HepG2 (cell line): ENCODE data around the gene ZNF628.

Source experiments
- ARID2 ChIP-seq: sonication (generic); formaldehyde crosslinking; IDR thresholded peaks from 2 replicates; pipeline ENCODE4 v1.8.1; 2022; ENCODE audit warnings: mild to moderate bottlenecking, missing genetic modification reagents, borderline replicate concordance
- HNRNPH1 ChIP-seq: fragments of 200-400 bp; formaldehyde crosslinking; optimal IDR thresholded peaks from 2 replicates; pipeline ENCODE3; 2017; ENCODE audit warnings: mild to moderate bottlenecking, low read depth, low read length
- JUNB ChIP-seq: sonication (generic); formaldehyde crosslinking; IDR thresholded peaks from 2 replicates; pipeline ENCODE4 v1.8.0; 2022; ENCODE audit warnings: missing genetic modification reagents, mild to moderate bottlenecking, borderline replicate concordance
- KDM1A ChIP-seq: IDR thresholded peaks from 2 replicates; pipeline ENCODE4 v1.6.1; 2016; ENCODE audit warnings: missing compliant biosample characterization
- KLF12 ChIP-seq: sonication (generic); formaldehyde crosslinking; IDR thresholded peaks from 2 replicates; pipeline ENCODE4 v1.4.0; 2020; ENCODE audit warnings: missing genetic modification reagents, borderline replicate concordance
- POLR2A ChIP-seq, 2 experiments: IDR thresholded peaks; 2 replicates each; pipeline ENCODE4 v1.6.1; 2011; ENCODE audit warnings: low read depth in 2 of 2, low read length in 2 of 2, mild to moderate bottlenecking in 1 of 2, moderate library complexity in 1 of 2; ENCODE audit not compliant: insufficient read depth in 1 of 2
- REST ChIP-seq, 2 experiments: IDR thresholded peaks; 2 replicates each; pipeline ENCODE4 v1.6.1; 2011 to 2012; ENCODE audit warnings: low read length in 2 of 2, borderline replicate concordance in 1 of 2, low read depth in 1 of 2, mild to moderate bottlenecking in 1 of 2, moderate library complexity in 1 of 2
- TEF ChIP-seq: sonication (generic); formaldehyde crosslinking; IDR thresholded peaks from 2 replicates; pipeline ENCODE4 v1.5.0; 2020; ENCODE audit warnings: missing genetic modification reagents
- TRIM22 ChIP-seq: fragments of 450-650 bp; IDR thresholded peaks from 2 replicates; pipeline ENCODE4 v1.6.1; 2017
- ZBTB10 ChIP-seq: sonication (generic); formaldehyde crosslinking; IDR thresholded peaks from 2 replicates; pipeline ENCODE4 v1.4.0; 2020; ENCODE audit warnings: missing genetic modification reagents, borderline replicate concordance
- ZBTB7A ChIP-seq: sonication (generic); formaldehyde crosslinking; IDR thresholded peaks from 2 replicates; pipeline ENCODE4 v1.8.0; 2022; ENCODE audit warnings: mild to moderate bottlenecking, missing genetic modification reagents
- ZNF143 ChIP-seq: sonication (generic); formaldehyde crosslinking; IDR thresholded peaks from 2 replicates; pipeline ENCODE4 v1.4.0; 2020; ENCODE audit warnings: missing genetic modification reagents
- ZNF607 ChIP-seq: sonication (generic); formaldehyde crosslinking; IDR thresholded peaks from 2 replicates; pipeline ENCODE4 v1.5.1; 2020; ENCODE audit warnings: missing genetic modification reagents, mild to moderate bottlenecking, borderline replicate concordance
- ZNF772 ChIP-seq: sonication (generic); formaldehyde crosslinking; IDR thresholded peaks from 2 replicates; pipeline ENCODE4 v1.5.0; 2020; ENCODE audit warnings: mild to moderate bottlenecking, missing genetic modification reagents

- TF ChIP-seq TEF (CRISPR knock-in tag), result no peak
- TF ChIP-seq ZNF143, result no peak
- TF ChIP-seq REST (IDR thresholded peaks at IDR 0.05; ENCODE audit: borderline replicate concordance in 1 of 2, low read depth in 1 of 2, low read length in 2 of 2), result no peak
- no peak for TF ChIP-seq ARID2 (CRISPR knock-in tag)
- TF ChIP-seq JUNB, result no peak
- TF ChIP-seq ZBTB7A (CRISPR knock-in tag), result no peak
- no peak for TF ChIP-seq TRIM22
- no peak for TF ChIP-seq HNRNPH1
- TF ChIP-seq POLR2A (IDR thresholded peaks at IDR 0.05; ENCODE audit: insufficient read depth in 1 of 2, low read depth in 2 of 2, low read length in 2 of 2), result no peak
- TF ChIP-seq ZBTB10, result no peak
- TF ChIP-seq KDM1A (CRISPR knock-in tag), result no peak
- TF ChIP-seq ZNF772, result no peak
- TF ChIP-seq ZNF607 (CRISPR knock-in tag), result no peak
- TF ChIP-seq KLF12, result no peak
Measured at GRCh38 chr19:55483706-55484592, 7.5 kb downstream of the ZNF628 start.
